ENCODE results near the gene TWIST2.

DNA sequence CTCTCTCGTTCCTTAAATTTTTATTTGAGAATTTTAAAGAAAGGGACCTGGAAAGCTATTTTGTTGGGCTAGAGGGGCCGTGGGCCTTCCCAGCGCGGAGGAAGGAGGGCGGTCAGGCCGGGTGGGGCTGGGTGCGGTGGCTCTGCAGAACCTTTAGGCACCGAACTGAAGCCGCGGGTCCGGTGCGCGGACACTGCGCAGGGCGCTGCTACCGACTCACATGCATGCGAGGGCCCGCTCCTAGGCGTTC, 1.6 kb upstream of the TWIST2 start:
- TF ChIP-seq, protein P1, sequence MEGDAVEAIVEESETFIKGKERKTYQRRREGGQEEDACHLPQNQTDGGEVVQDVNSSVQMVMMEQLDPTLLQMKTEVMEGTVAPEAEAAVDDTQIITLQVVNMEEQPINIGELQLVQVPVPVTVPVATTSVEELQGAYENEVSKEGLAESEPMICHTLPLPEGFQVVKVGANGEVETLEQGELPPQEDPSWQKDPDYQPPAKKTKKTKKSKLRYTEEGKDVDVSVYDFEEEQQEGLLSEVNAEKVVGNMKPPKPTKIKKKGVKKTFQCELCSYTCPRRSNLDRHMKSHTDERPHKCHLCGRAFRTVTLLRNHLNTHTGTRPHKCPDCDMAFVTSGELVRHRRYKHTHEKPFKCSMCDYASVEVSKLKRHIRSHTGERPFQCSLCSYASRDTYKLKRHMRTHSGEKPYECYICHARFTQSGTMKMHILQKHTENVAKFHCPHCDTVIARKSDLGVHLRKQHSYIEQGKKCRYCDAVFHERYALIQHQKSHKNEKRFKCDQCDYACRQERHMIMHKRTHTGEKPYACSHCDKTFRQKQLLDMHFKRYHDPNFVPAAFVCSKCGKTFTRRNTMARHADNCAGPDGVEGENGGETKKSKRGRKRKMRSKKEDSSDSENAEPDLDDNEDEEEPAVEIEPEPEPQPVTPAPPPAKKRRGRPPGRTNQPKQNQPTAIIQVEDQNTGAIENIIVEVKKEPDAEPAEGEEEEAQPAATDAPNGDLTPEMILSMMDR (IDR thresholded peaks at IDR 0.05; ENCODE audit: poor library complexity, severe bottlenecking): no peak
- TF ChIP-seq SMC3 (conservative IDR thresholded peaks at IDR 0.05; ENCODE audit: poor library complexity) (no peak), EP300 (conservative IDR thresholded peaks at IDR 0.05; ENCODE audit: poor library complexity, severe bottlenecking) (no peak), TAF1 (IDR thresholded peaks at IDR 0.05; ENCODE audit: low read depth) (no peak), REST (IDR thresholded peaks at IDR 0.05; ENCODE audit: borderline replicate concordance) (no peak), EZH2 (IDR thresholded peaks at IDR 0.05; ENCODE audit: borderline replicate concordance, insufficient read depth, low read length, poor library complexity, severe bottlenecking) (no peak)

All from neural cell (in vitro differentiated cells).